HepG2 (cell line): Measurements from ENCODE around the gene KRT82.

Experiments used
- CTCF ChIP-seq: sonication (generic); formaldehyde crosslinking; IDR thresholded peaks from 2 replicates; pipeline ENCODE4 v1.5.0; 2020; ENCODE audit warnings: mild to moderate bottlenecking, missing genetic modification reagents, moderate library complexity
- FOSL1 ChIP-seq: sonication (generic); formaldehyde crosslinking; IDR thresholded peaks from 2 replicates; pipeline ENCODE4 v1.9.0; 2021; ENCODE audit warnings: missing genetic modification reagents, borderline replicate concordance
- MEIS1 ChIP-seq: sonication (generic); formaldehyde crosslinking; IDR thresholded peaks from 2 replicates; pipeline ENCODE4 v1.9.0; 2021; ENCODE audit warnings: mild to moderate bottlenecking, missing genetic modification reagents, moderate library complexity, borderline replicate concordance
- MYC ChIP-seq: sonication (generic); formaldehyde crosslinking; IDR thresholded peaks from 2 replicates; pipeline ENCODE4 v1.9.0; 2021; ENCODE audit warnings: missing genetic modification reagents, borderline replicate concordance
- NR0B2 ChIP-seq: sonication (generic); formaldehyde crosslinking; IDR thresholded peaks from 2 replicates; pipeline ENCODE4 v1.4.0; 2020; ENCODE audit warnings: mild to moderate bottlenecking, missing genetic modification reagents
- SUZ12 ChIP-seq: fragments of 150-350 bp; IDR thresholded peaks from 2 replicates; pipeline ENCODE4 v1.6.1; 2014; ENCODE audit warnings: low read depth, low read length
- TRIM24 ChIP-seq: sonication (generic); formaldehyde crosslinking; IDR thresholded peaks from 2 replicates; pipeline ENCODE4 v1.8.0; 2022; ENCODE audit warnings: mild to moderate bottlenecking, missing genetic modification reagents

GRCh38 chr12:52361553-52361952 is 44.6 kb downstream of the KRT82 start:
- no peak for TF ChIP-seq CTCF
- no peak for TF ChIP-seq SUZ12
- no peak for TF ChIP-seq NR0B2
- no peak for TF ChIP-seq FOSL1
- no peak for TF ChIP-seq MEIS1
- TF ChIP-seq TRIM24 (CRISPR knock-in tag), result no peak
- TF ChIP-seq MYC, result no peak
